BE2C (cell line): Measurements from ENCODE around the gene NCOA7.

Experiments used
- DNase-seq: peaks from one replicate; pipeline ENCODE4 v3.0.0-alpha.2; 2020
- H3K27me3 ChIP-seq: fragments of 250-450 bp; sonication (Bioruptor Pico); 2 replicates; pipeline ENCODE4 v1.5.1; 2020; ENCODE audit warnings: mild to moderate bottlenecking
- H3K36me3 ChIP-seq: fragments of 250-450 bp; sonication (Bioruptor Pico); 2 replicates; pipeline ENCODE4 v1.5.1; 2020; ENCODE audit warnings: mild to moderate bottlenecking
- H3K4me1 ChIP-seq: fragments of 250-450 bp; sonication (Bioruptor Pico); 2 replicates; pipeline ENCODE4 v1.5.1; 2020
- H3K4me3 ChIP-seq: 2 replicates; pipeline ENCODE4 v1.5.1; 2011; ENCODE audit warnings: low read depth, low read length
- H3K9me3 ChIP-seq: fragments of 250-450 bp; sonication (Bioruptor Pico); 2 replicates; pipeline ENCODE4 v1.5.1; 2020
- CTCF ChIP-seq: IDR thresholded peaks from 2 replicates; pipeline ENCODE4 v1.5.1; 2012; ENCODE audit warnings: mild to moderate bottlenecking, low read depth, low read length

The NCOA7 gene

GRCh38 chr6:125839879-125840278, 49.1 kb downstream of the NCOA7 start:
- peaks cover 44% of the 10 kb centered on the region for H3K4me1 ChIP-seq
- DNase-seq, result no peak
- no peak for TF ChIP-seq CTCF

DNA sequence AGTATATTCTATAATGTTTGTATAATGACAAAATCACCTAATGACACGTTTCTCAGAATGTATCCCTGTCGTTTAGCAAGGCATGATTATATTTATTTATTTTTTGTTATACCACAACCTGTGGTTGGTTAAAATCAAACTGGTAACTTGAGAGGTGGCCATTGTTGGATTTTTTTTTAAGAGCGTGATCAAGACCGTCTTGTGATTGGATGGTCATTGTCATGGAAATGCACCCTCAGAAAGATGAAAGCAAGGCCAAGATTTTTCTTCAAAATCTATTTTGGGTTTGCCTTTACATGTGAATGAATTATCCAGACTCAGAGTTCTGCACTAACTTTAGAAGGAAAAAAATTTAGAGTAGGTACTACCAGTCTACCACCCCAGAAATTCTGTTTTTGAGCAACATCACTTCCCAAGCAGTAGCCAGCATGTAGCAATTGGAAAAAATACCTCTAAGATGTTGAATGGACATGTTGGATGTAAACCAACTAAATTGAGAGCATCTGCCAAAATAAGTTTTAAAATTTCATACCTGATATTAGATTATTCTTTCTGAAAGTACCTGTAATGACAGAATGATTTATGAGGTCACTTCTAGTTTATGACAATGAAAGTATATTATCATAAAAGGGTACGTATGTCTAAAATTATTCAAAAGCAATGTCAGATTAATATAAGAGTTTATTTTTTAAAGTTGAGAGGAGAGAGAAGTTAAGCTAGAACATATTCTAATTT, 50.8 kb downstream of the NCOA7 start:
- H3K9me3 ChIP-seq, result no peaks in the 10 kb centered on the region; the same call in 1 of the 2 replicates
- no peak overlapping the region for H3K4me3 ChIP-seq
- DNase-seq, result no peak
- peaks cover 42% of the 10 kb centered on the region for H3K4me1 ChIP-seq
- no peaks in the 10 kb centered on the region for H3K27me3 ChIP-seq
- no peak for TF ChIP-seq CTCF
- H3K36me3 ChIP-seq, result peaks cover 5% of the 10 kb centered on the region

More at GRCh38 chr6:125839879-125840278, 49.1 kb downstream of the NCOA7 start:
- Histone ChIP-seq H3K27me3 (no peaks in the 10 kb centered on the region), H3K9me3 (no peaks in the 10 kb centered on the region; the same call in 1 of the 2 replicates), H3K36me3 (peaks cover 5% of the 10 kb centered on the region), H3K4me3 (no peak overlapping the region)

DNA sequence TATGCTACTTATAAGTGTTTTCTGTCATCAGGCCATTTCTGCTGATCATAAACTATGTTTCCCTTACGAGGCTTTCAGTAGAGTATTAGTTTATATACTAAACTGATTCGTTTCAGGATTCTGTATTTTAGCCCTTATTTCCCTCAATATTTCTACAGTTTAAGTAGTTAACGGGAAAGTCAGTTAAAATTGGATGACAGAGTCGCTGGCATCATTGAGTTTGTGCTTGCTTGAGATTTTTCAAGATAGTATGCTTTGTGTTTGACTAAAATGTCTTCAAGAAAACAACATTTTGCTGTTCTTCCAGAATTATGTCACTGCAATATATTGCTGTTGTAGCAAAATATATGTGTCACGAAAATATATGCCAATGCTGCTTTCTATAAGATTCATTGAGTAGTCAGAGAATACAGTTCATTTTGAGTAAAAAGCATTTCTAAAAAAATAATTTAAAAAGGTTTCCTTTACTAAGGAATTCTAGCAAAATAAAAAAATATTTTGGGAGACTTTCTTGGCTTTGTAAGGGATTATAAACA, 51.4 kb downstream of the NCOA7 start:
- no peak for TF ChIP-seq CTCF
- Histone ChIP-seq H3K9me3 (no peaks in the 10 kb centered on the region; the same call in 1 of the 2 replicates), H3K4me3 (no peak overlapping the region), H3K4me1 (peaks cover 46% of the 10 kb centered on the region), H3K27me3 (no peaks in the 10 kb centered on the region), H3K36me3 (peaks cover 5% of the 10 kb centered on the region)
- DNase-seq, result no peak

DNA sequence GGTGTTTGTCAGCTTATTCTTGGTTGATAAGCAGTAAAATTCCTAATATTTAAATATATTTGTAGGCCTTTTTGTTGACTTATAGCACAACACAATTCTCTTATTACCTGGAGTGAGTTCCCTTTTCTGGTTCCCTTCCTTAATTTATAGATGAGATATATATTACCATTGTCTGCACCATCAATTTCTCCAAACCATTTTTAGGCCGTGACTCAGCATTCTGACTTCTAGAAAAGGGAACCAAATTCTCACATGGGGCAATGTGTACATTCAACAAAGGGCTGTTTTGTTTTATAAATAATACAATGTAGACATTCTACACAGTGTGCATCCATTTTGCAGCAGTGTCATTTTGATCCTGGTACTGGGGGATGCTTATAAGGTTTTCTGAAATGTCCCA, 52.8 kb downstream of the NCOA7 start:
- TF ChIP-seq CTCF, result no peak
- H3K27me3 ChIP-seq, result no peaks in the 10 kb centered on the region
- H3K9me3 ChIP-seq, result no peaks in the 10 kb centered on the region
- H3K36me3 ChIP-seq, result peaks cover 8% of the 10 kb centered on the region
- DNase-seq, result no peak
- no peak overlapping the region for H3K4me3 ChIP-seq
- H3K4me1 ChIP-seq, result peaks cover 50% of the 10 kb centered on the region

DNA sequence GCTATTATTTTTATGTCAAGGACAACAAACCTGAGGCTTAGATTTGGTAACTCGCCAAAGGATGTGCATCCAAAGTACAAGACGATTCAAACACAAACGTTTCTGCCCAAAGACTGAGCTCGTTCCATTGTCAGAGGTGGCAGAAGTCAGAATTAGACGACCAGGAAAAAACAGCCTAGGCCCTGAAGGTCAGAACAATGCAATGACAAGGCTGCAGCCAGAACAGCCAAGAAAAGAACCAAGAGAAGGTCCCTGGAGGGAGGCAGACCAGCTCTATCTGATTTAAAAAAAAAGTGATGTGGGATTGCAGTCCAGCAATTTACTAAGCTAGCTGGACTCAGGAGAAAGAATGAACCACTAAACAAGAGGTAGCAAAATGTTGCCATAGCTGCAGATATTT, 54.2 kb downstream of the NCOA7 start:
- TF ChIP-seq CTCF, result no peak
- DNase-seq, result peak; percentile 58
- H3K4me3 ChIP-seq, result peak overlapping the region; percentile 39

More for the DNA sequence above, 54.2 kb downstream of the NCOA7 start:
- no peaks in the 10 kb centered on the region for H3K27me3 ChIP-seq
- H3K36me3 ChIP-seq, result peaks cover 11% of the 10 kb centered on the region
- no peaks in the 10 kb centered on the region for H3K9me3 ChIP-seq
- peaks cover 51% of the 10 kb centered on the region for H3K4me1 ChIP-seq
